ENCODE data around the gene TMEM175. TPM values are rescaled to one million over a fixed set of nuclear protein-coding genes. Genes with fewer than 3 reads are reported as not detected.

Gene TMEM175
- total and polyA plus RNA-seq, 5 donors from 2014 or later: 12.1 to 46.0 (median 14.6) TPM

DNA sequence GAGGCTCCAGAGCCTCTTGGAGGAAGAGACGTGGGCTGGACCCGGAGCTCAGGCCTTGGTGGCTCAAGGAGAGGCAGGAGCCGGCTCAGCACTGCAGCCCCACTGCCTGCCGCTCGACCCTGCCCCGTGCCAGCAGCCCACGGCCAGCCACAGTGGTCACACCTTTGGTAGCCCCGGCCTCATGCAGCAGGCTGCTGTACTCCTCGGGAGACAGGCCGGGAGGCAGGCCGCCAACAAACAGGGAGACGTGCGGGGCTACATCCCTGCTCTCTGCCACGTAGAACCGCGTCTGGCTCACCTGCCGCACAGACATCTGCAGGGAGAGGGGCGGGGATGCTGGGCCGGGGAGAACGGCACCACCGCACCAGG is 33.5 kb downstream of the TMEM175 start:
- Histone ChIP-seq H3K36me3 (ENCODE audit: control insufficient read depth, insufficient read depth, low read length) (no peaks in the 10 kb centered on the region), H3K9me3 (ENCODE audit: control insufficient read depth in 2 of 2, low read length in 2 of 2) (no peaks in the 10 kb centered on the region), H3K4me1 (ENCODE audit: control insufficient read depth, insufficient read depth, low read length, poor library complexity, severe bottlenecking) (no peaks in the 10 kb centered on the region), H3K4me3 (ENCODE audit: low read depth, low read length) (no peak overlapping the region), H3K27me3 (ENCODE audit: control insufficient read depth, insufficient read depth, low read length) (no peaks in the 10 kb centered on the region), H3K27ac (ENCODE audit: insufficient read depth, low read length, poor library complexity, severe bottlenecking) (no peak overlapping the region)
- peaks cover 0 to 1% (median 0%) of the 10 kb centered on the region in 7 donors for H3K9me3 Mint-ChIP-seq
- no peak overlapping the region for H3K4me3 Mint-ChIP-seq
- no peak overlapping the region for H3K27ac Mint-ChIP-seq
- H3K36me3 Mint-ChIP-seq: no peaks in the 10 kb centered on the region
- peaks cover 0 to 5% (median 2%) of the 10 kb centered on the region in 4 donors for H3K4me1 Mint-ChIP-seq
- DNase-seq (no peak), ATAC-seq (ENCODE audit: low read depth in 2 of 2) (no peak)
- no peaks in the 10 kb centered on the region for H3K27me3 Mint-ChIP-seq

DNA sequence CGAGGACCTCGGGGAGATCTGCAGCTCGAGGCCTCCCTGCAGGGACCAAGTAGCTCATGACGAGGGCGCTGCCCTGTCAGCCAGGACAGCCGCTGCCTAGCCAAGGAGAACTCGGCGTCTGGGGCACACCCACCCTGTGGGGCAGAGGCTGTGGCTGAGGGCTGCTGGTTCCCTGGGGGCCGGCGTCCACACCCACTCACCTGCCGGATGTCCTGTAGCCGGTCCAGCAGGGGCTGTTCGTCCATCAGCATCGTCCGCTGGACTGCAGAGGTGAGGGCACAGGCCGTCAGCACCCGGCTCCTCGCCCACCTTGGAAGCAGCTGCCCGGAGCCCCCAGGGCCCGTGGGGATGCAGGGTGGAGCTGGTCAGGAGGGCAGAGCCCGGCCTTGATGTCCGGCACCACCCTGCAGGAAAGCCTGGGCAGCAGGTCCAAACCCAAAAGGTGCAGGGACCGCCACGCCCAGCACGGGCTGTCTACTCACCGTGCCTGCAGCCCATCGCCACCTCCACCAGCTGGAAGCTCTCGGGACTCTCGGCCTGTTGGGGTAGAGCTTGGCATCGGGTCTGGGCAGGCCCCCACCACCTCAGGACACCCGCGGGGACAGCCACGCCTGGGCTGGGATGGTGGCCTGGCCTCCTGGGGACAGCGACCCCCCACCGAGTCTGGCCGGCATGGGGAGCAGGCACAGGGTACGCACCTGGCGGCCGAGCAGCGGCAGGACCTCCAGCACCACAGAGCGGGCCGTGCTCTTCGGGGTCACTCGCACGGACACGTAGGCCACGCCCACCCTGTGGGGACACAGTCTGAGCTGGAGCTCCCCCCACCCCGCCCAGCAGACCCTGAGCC is 34.2 kb downstream of the TMEM175 start:
- Mint-ChIP-seq H3K4me3 (no peak overlapping the region), H3K9me3 (peaks cover 0 to 1% (median 0%) of the 10 kb centered on the region in 7 donors), H3K36me3 (no peaks in the 10 kb centered on the region), H3K27me3 (no peaks in the 10 kb centered on the region), H3K27ac (no peak overlapping the region), H3K4me1 (peaks cover 0 to 12% (median 2%) of the 10 kb centered on the region in 4 donors)
- H3K36me3 ChIP-seq (ENCODE audit: control insufficient read depth, insufficient read depth, low read length): no peaks in the 10 kb centered on the region
- DNase-seq (no peak), ATAC-seq (ENCODE audit: low read depth in 2 of 2) (no peak)
- no peaks in the 10 kb centered on the region for H3K9me3 ChIP-seq (ENCODE audit: control insufficient read depth in 2 of 2, low read length in 2 of 2)
- H3K4me3 ChIP-seq (ENCODE audit: low read depth, low read length): no peak overlapping the region
- H3K27me3 ChIP-seq (ENCODE audit: control insufficient read depth, insufficient read depth, low read length): no peaks in the 10 kb centered on the region
- H3K27ac ChIP-seq (ENCODE audit: insufficient read depth, low read length, poor library complexity, severe bottlenecking): no peak overlapping the region
- H3K4me1 ChIP-seq (ENCODE audit: control insufficient read depth, insufficient read depth, low read length, poor library complexity, severe bottlenecking): peaks cover 2% of the 10 kb centered on the region

DNA sequence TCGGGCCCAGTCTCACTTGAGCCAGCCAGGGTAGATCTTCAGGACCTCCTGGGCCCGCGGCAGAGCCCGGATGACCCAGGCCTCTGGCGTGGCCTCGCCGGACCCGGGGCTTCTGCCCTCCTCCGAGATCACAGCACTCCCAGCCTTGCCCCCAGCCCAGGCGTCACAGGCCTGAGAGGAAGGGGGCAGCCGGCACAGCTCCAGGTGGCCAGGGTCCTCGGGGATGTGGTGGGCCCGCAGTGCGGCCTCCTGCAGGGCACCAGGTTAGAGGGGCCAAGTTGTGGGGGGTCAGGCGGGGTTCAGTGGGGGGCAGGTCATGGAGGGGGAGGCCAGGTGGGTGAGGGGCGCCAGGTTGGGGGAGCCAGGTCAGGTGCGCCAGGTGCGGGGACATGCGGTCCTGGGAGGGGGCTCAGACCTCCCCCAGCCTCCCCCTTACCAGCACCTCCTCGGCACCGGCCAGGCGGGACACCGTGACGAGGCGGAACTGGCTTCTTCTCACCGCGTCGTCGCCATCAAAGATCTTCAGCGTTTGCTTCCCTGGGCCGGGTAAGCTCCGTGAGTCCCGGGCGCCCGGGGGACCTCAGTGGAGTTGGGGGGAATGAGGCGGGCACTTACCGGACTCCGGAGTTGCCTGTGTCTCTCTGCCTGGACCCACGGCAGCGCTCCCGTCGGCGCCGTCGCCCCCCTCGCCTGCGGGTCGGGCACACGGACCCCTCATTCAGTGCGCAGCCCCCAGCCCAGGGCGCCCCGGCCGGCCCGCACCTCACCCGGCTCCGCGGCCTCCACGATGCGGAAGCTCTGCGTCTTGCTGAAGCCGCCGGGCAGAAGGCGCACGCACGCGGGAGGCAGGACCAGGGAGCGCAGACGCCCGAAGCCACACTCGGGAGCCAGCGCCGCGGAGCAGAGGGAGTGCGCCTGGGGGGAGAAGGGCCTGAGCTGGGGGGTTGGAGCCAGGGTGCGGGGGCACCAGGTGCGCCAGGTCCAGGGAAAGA is 35.1 kb downstream of the TMEM175 start:
- Mint-ChIP-seq H3K27me3 (no peaks in the 10 kb centered on the region), H3K27ac (no peak overlapping the region), H3K36me3 (no peaks in the 10 kb centered on the region), H3K4me1 (peaks cover 0 to 15% (median 2%) of the 10 kb centered on the region in 4 donors), H3K9me3 (peaks cover 0 to 1% (median 0%) of the 10 kb centered on the region in 7 donors), H3K4me3 (no peak overlapping the region)
- Histone ChIP-seq H3K27me3 (ENCODE audit: control insufficient read depth, insufficient read depth, low read length) (no peaks in the 10 kb centered on the region), H3K4me3 (ENCODE audit: low read depth, low read length) (no peak overlapping the region), H3K9me3 (ENCODE audit: control insufficient read depth in 2 of 2, low read length in 2 of 2) (no peaks in the 10 kb centered on the region), H3K36me3 (ENCODE audit: control insufficient read depth, insufficient read depth, low read length) (no peaks in the 10 kb centered on the region), H3K27ac (ENCODE audit: insufficient read depth, low read length, poor library complexity, severe bottlenecking) (no peak overlapping the region), H3K4me1 (ENCODE audit: control insufficient read depth, insufficient read depth, low read length, poor library complexity, severe bottlenecking) (peaks cover 11% of the 10 kb centered on the region)
- DNase-seq (no peak), ATAC-seq (ENCODE audit: low read depth in 2 of 2) (no peak)

DNA sequence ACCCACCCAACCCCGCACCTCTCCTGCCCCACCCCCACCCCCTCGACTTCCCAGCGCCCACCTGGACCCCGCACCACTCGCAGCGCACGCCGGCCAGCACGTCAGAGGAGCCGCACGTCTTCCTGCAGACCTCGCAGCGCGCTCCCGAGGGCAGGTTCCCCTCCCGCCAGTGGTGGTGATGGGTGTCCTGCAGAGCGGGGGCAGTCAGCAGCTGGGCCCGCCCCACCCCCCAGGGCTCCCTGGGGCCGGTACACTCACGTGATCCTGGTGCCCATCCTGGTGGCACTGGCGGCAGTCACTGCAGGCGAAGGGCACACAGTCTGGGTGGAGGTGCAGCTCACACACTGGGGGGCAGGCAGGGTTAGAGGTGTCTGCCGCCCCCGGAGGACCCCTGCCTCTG is 36.0 kb downstream of the TMEM175 start:
- peaks cover 0 to 1% (median 0%) of the 10 kb centered on the region in 7 donors for H3K9me3 Mint-ChIP-seq
- H3K27me3 ChIP-seq (ENCODE audit: control insufficient read depth, insufficient read depth, low read length): no peaks in the 10 kb centered on the region
- no peak overlapping the region for H3K4me3 ChIP-seq (ENCODE audit: low read depth, low read length)
- no peak overlapping the region for H3K27ac ChIP-seq (ENCODE audit: insufficient read depth, low read length, poor library complexity, severe bottlenecking)
- H3K36me3 ChIP-seq (ENCODE audit: control insufficient read depth, insufficient read depth, low read length): no peaks in the 10 kb centered on the region
- DNase-seq (no peak), ATAC-seq (ENCODE audit: low read depth in 2 of 2) (no peak)
- peaks cover 16% of the 10 kb centered on the region for H3K4me1 ChIP-seq (ENCODE audit: control insufficient read depth, insufficient read depth, low read length, poor library complexity, severe bottlenecking)
- H3K27me3 Mint-ChIP-seq: no peaks in the 10 kb centered on the region
- no peak overlapping the region for H3K4me3 Mint-ChIP-seq
- peaks cover 0 to 15% (median 2%) of the 10 kb centered on the region in 4 donors for H3K4me1 Mint-ChIP-seq
- no peak overlapping the region for H3K27ac Mint-ChIP-seq
- H3K9me3 ChIP-seq (ENCODE audit: control insufficient read depth in 2 of 2, low read length in 2 of 2): no peaks in the 10 kb centered on the region
- H3K36me3 Mint-ChIP-seq: no peaks in the 10 kb centered on the region

DNA sequence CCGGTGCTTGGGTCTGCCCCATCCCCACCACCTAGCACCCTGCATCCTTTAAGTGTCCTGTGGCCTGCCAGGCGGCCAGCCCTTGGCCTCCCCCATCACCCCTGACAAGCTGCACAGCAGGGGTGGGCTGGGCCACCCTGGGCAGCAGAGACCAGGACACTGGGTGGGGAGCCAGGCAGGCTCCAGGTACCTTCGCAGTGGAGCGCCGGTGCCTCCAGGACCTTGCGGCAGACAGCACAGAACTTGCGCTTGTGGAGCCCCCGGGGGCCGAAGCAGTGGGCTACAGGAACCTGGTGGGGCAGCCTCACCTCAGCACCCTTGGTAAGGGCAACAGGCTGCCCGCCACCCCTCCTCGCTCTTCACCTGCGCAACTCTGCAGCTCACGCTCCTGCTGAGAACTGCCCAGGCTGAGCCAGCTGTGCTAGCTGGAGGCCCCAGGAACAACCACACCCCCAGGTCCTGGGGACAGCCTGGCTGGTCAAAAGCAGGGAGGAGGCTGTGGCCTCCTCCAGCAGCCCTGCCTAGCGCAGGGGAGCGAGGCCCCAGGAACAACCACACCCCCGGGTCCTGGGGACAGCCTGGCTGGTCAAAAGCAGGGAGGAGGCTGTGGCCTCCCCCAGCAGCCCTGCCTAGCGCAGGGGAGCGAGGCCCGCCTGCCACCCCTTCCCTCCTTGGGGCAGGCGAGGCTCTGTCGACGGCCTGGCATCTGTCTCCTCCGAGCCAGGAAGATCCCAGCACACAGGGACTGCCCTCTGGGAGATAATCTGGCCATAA is 36.5 kb downstream of the TMEM175 start:
- no peak for DNase-seq
- peaks cover 0 to 1% (median 0%) of the 10 kb centered on the region in 7 donors for H3K9me3 Mint-ChIP-seq

DNA sequence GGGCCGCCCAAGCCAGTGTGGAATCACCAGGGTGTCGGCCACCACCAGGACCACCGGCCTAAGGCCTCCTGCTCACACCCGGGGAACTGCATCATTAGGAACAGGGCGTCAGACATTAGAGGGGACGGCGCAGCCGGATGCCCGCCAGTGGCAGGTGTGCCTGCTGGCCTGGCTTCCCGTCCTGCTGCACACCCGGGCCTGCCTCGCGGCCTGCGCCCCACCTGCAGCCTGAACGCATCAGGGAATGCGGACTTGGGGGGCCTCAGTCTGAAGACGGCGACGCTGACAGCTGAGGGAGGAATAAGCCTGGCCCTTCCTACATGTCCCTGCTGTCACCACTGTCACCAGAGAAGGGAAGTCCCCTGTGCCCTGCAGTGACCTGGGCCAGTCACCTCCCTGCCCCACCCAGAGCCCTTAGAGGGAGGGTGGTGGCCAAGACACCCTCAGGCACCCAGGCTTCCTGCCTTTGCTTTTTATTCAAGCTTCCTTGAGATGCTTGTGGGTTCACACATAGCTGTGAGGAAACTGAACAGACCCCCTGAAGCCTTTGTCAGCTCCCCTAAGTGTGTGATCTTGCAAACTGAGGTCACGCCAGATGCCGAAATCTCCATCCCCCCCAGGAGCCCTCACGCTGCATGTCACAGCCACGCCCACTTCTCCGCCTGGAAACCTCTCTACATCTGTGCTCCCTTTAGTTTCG is 37.9 kb downstream of the TMEM175 start:
- ATAC-seq (ENCODE audit: low read depth in 2 of 2) (no peak), DNase-seq (peak in 1 of 3 donors; percentile 37)
- Histone ChIP-seq H3K36me3 (ENCODE audit: control insufficient read depth, insufficient read depth, low read length) (no peaks in the 10 kb centered on the region), H3K4me1 (ENCODE audit: control insufficient read depth, insufficient read depth, low read length, poor library complexity, severe bottlenecking) (peaks cover 22% of the 10 kb centered on the region), H3K27ac (ENCODE audit: insufficient read depth, low read length, poor library complexity, severe bottlenecking) (no peak overlapping the region), H3K27me3 (ENCODE audit: control insufficient read depth, insufficient read depth, low read length) (no peaks in the 10 kb centered on the region), H3K4me3 (ENCODE audit: low read depth, low read length) (no peak overlapping the region), H3K9me3 (ENCODE audit: control insufficient read depth in 2 of 2, low read length in 2 of 2) (no peaks in the 10 kb centered on the region)
- no peaks in the 10 kb centered on the region for H3K27me3 Mint-ChIP-seq
- peak overlapping the region in 3 of 4 donors; percentile 29 to 68 (median 54) for H3K4me3 Mint-ChIP-seq
- no peaks in the 10 kb centered on the region for H3K36me3 Mint-ChIP-seq
- H3K27ac Mint-ChIP-seq: no peak overlapping the region
- H3K9me3 Mint-ChIP-seq: peaks cover 0 to 1% (median 0%) of the 10 kb centered on the region in 7 donors
- H3K4me1 Mint-ChIP-seq: peaks cover 0 to 15% (median 2%) of the 10 kb centered on the region in 4 donors

More for the DNA sequence above, 36.5 kb downstream of the TMEM175 start:
- H3K27me3 ChIP-seq (ENCODE audit: control insufficient read depth, insufficient read depth, low read length): no peaks in the 10 kb centered on the region
- no peaks in the 10 kb centered on the region for H3K9me3 ChIP-seq (ENCODE audit: control insufficient read depth in 2 of 2, low read length in 2 of 2)
- H3K4me3 ChIP-seq (ENCODE audit: low read depth, low read length): no peak overlapping the region
- Mint-ChIP-seq H3K36me3 (no peaks in the 10 kb centered on the region), H3K27me3 (no peaks in the 10 kb centered on the region), H3K4me3 (no peak overlapping the region), H3K27ac (no peak overlapping the region), H3K4me1 (peaks cover 0 to 15% (median 2%) of the 10 kb centered on the region in 4 donors)
- H3K4me1 ChIP-seq (ENCODE audit: control insufficient read depth, insufficient read depth, low read length, poor library complexity, severe bottlenecking): peaks cover 19% of the 10 kb centered on the region
- no peak overlapping the region for H3K27ac ChIP-seq (ENCODE audit: insufficient read depth, low read length, poor library complexity, severe bottlenecking)
- no peaks in the 10 kb centered on the region for H3K36me3 ChIP-seq (ENCODE audit: control insufficient read depth, insufficient read depth, low read length)
- no peak for ATAC-seq (ENCODE audit: low read depth in 2 of 2)

All from CD4-positive, CD25-positive, alpha-beta regulatory T cell (primary cell).